ENCODE results near the gene NOSTRIN.

The NOSTRIN gene

DNA sequence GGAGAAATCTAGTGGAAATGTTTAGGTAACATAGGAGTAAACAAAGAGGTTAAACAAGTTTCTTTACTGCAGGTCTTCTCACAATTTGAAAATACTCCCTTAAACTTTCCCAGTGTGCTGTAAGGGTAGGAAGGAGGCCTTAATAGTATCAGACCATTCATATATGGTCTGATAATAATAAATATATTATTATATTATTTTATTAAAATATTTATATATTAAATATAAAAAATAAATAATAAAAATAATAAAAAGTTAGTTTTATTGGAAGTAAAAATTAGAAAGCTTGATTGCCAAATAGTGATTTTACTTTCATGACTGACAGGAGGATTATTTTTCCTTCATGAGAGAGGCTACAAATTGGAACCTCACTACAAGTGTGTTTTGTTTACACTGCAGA lies 7.1 kb downstream of the NOSTRIN start:
- TF ChIP-seq, protein P1, sequence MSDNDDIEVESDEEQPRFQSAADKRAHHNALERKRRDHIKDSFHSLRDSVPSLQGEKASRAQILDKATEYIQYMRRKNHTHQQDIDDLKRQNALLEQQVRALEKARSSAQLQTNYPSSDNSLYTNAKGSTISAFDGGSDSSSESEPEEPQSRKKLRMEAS (IDR thresholded peaks at IDR 0.05; ENCODE audit: low read depth, low read length), result no peak
- TF ChIP-seq, protein P2, sequence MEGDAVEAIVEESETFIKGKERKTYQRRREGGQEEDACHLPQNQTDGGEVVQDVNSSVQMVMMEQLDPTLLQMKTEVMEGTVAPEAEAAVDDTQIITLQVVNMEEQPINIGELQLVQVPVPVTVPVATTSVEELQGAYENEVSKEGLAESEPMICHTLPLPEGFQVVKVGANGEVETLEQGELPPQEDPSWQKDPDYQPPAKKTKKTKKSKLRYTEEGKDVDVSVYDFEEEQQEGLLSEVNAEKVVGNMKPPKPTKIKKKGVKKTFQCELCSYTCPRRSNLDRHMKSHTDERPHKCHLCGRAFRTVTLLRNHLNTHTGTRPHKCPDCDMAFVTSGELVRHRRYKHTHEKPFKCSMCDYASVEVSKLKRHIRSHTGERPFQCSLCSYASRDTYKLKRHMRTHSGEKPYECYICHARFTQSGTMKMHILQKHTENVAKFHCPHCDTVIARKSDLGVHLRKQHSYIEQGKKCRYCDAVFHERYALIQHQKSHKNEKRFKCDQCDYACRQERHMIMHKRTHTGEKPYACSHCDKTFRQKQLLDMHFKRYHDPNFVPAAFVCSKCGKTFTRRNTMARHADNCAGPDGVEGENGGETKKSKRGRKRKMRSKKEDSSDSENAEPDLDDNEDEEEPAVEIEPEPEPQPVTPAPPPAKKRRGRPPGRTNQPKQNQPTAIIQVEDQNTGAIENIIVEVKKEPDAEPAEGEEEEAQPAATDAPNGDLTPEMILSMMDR (IDR thresholded peaks at IDR 0.05; ENCODE audit: low read depth, low read length), result no peak
- no peak for TF ChIP-seq POLR2A (IDR thresholded peaks at IDR 0.05; ENCODE audit: extremely low read depth, insufficient read length)
- TF ChIP-seq MYC (IDR thresholded peaks at IDR 0.05; ENCODE audit: low read depth, low read length), result no peak
- H3K4me3 ChIP-seq (ENCODE audit: low read depth, low read length), result no peak overlapping the region
- DNase-seq (ENCODE audit: low read depth), result no peak

DNA sequence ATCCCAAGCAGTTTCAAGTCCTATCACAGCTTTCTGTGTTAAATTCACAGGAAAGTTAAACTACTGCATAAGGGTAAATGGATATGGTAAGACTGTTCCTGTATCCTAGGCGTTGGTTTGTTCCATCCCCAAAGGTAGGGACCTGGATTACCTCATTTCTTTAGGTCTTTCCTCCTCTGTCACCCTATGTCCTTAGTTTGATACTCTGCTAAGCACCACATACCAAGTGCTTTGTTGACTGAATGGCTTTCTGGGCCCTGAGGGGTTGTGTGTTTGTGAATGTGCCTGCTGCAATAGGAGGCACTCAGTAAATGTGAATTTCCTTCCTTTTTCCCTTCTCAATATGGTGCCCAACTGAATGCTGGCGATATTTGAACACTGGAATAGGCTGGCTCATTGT lies 7.8 kb downstream of the NOSTRIN start:
- no peak for DNase-seq (ENCODE audit: low read depth)
- no peak overlapping the region for H3K4me3 ChIP-seq (ENCODE audit: low read depth, low read length)
- TF ChIP-seq POLR2A (IDR thresholded peaks at IDR 0.05; ENCODE audit: extremely low read depth, insufficient read length) (no peak), MYC (IDR thresholded peaks at IDR 0.05; ENCODE audit: low read depth, low read length) (no peak)
- TF ChIP-seq, protein P2 (IDR thresholded peaks at IDR 0.05; ENCODE audit: low read depth, low read length), result no peak
- TF ChIP-seq, protein P1 (IDR thresholded peaks at IDR 0.05; ENCODE audit: low read depth, low read length), result no peak

DNA sequence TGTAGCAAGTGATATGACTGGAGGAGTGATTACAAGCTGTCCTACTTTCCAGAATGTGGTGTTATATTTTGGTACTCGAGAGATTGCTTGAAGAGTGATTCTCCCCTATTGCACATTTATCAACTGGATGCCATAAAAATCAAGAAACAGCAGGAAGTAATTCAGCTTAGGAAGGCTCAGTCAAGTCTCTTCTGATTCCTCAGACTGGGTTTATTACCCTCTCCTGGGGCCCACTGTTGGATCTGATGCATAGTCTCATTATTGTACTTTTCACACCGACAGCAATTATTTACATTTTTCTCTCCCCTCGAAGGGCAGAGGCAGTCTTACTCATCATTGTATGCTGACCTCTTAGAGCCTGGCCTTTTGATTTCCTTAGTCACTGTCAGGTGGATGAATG lies 9.3 kb downstream of the NOSTRIN start:
- no peak overlapping the region for H3K4me3 ChIP-seq (ENCODE audit: low read depth, low read length)
- DNase-seq (ENCODE audit: low read depth), result no peak
- TF ChIP-seq POLR2A (IDR thresholded peaks at IDR 0.05; ENCODE audit: extremely low read depth, insufficient read length), result no peak
- TF ChIP-seq, protein P1 (IDR thresholded peaks at IDR 0.05; ENCODE audit: low read depth, low read length), result no peak
- TF ChIP-seq MYC (IDR thresholded peaks at IDR 0.05; ENCODE audit: low read depth, low read length), result no peak
- TF ChIP-seq, protein P2 (IDR thresholded peaks at IDR 0.05; ENCODE audit: low read depth, low read length), result no peak

DNA sequence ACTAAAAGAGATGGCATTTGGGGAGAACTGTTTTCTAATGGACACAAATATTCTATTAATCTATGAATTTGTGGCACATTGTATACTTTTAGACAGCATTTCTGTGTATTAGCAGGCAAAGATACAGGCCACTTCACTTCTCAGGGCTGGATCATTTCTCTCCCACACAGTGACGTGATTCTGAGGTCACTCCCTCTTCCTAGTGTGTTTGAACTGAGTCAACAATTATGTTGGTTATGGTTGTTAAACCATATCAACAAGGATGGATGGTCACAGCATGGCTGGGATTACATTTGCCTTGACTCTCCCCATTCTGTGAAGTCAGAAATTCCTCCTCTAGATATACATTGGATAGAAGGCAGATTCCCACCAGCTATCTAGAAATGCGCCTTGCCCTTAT lies 11.6 kb downstream of the NOSTRIN start:
- TF ChIP-seq MYC (IDR thresholded peaks at IDR 0.05; ENCODE audit: low read depth, low read length), result no peak
- TF ChIP-seq, protein P1 (IDR thresholded peaks at IDR 0.05; ENCODE audit: low read depth, low read length), result no peak
- TF ChIP-seq, protein P2 (IDR thresholded peaks at IDR 0.05; ENCODE audit: low read depth, low read length), result no peak
- no peak for DNase-seq (ENCODE audit: low read depth)
- H3K4me3 ChIP-seq (ENCODE audit: low read depth, low read length), result no peak overlapping the region

DNA sequence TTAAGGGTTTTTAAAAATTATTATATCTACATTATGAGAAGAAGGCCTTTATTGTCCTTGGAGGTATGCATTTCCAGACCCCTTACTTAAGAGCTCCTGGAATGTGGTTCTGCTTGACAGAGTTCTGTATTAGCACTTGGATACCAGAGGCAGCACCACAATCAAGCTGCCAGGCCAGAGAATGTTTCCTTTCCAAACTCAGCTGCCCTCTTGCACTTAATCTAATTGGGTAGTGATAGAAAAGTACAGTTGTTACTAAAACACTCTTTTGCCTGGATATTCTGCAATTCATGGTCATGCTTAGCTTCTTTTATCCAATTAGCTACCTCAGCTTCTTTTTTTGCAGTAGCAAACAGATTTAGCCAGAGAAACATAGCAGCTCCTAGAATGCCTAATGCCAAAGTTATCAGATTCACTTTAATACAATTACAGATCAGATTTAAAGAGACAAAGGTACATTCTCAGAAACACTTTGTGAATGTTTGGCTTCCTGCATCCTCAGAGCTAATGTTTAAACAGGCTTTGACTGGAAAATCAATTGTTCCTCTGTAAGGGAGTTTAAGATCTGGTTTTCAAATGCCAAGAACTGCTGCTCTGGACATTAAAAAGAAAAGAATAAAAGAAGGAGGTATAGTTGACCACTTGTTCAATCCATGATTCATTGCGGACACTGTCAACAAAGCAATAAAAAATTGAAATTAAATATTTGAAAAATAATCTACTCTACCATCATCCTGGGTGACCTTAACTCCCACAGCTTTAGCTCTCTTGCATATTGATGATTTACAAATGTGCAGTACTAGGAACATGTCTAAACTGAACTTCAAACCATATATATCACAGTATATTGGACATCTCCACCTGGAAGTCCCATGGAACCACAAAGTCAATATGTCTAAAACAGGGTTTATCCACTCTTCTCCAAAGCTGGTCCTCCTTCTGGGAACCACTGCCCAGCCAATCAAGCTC lies 12.8 kb downstream of the NOSTRIN start:
- DNase-seq (ENCODE audit: low read depth), result no peak
- TF ChIP-seq, protein P2 (IDR thresholded peaks at IDR 0.05; ENCODE audit: low read depth, low read length), result no peak
- TF ChIP-seq, protein P1 (IDR thresholded peaks at IDR 0.05; ENCODE audit: low read depth, low read length), result no peak
- TF ChIP-seq POLR2A (IDR thresholded peaks at IDR 0.05; ENCODE audit: extremely low read depth, insufficient read length) (no peak), MYC (IDR thresholded peaks at IDR 0.05; ENCODE audit: low read depth, low read length) (no peak)
- no peak overlapping the region for H3K4me3 ChIP-seq (ENCODE audit: low read depth, low read length)
